SK-N-SH (cell line): Measurements from ENCODE around the gene GRM8. TPM values are rescaled to one million over a fixed set of nuclear protein-coding genes. Genes with fewer than 3 reads are reported as not detected.

Source experiments
- CTCF ChIA-PET: fragments of 300-600, 350-600 bp; formaldehyde crosslinking; extraction: SDS; loops from one replicate; lab custom pipeline; 2021; lab: Yijun Ruan, JAX
- POLR2A ChIA-PET: fragments of 350-600 bp; sonication (Branson Sonifier 250); formaldehyde crosslinking; extraction: SDS; loops from one replicate; lab custom pipeline; 2020; ENCODE audit warnings: antibody characterized with exemption, inconsistent platforms; lab: Yijun Ruan, JAX
- DNase-seq: peaks from one replicate; pipeline ENCODE4 v3.0.0; 2012
- H2AFZ ChIP-seq: fragments of 200-600 bp; sonication (generic); 2 replicates; pipeline ENCODE4 v1.8.1; 2016; ENCODE audit warnings: antibody characterized with exemption, mild to moderate bottlenecking, low read depth
- H3F3A ChIP-seq: fragments of 200-600 bp; sonication (generic); replicated peaks from 2 replicates; pipeline ENCODE3; 2016; ENCODE audit warnings: antibody characterized with exemption, mild to moderate bottlenecking; ENCODE audit not compliant: insufficient read depth
- H3K27ac ChIP-seq, 2 experiments: fragments of 200-500 bp in 1 of 2; fragments of 200-600 bp in 1 of 2; sonication (Bioruptor generic) in 1 of 2; sonication (generic), shearing (Covaris generic) in 1 of 2; 2 replicates each; pipeline versions ENCODE4 v1.5.1 to v1.6.1; 2014 to 2016; ENCODE audit warnings: low read depth in 2 of 2, inconsistent platforms in 1 of 2, low read length in 1 of 2, mild to moderate bottlenecking in 1 of 2, mixed read lengths in 1 of 2
- H3K27me3 ChIP-seq: fragments of 200-600 bp; sonication (generic), shearing (Covaris generic); 2 replicates; pipeline ENCODE4 v1.6.1; 2016; ENCODE audit warnings: mixed run types; ENCODE audit not compliant: insufficient read depth
- H3K36me3 ChIP-seq, 2 experiments: fragments of 200-500 bp in 1 of 2; fragments of 200-600 bp in 1 of 2; sonication (Bioruptor generic) in 1 of 2; sonication (generic) in 1 of 2; replicated peaks in 1 of 2; 2 replicates each; pipeline versions ENCODE3 to v1.5.1; 2014 to 2016; ENCODE audit warnings: low read length in 1 of 2, mild to moderate bottlenecking in 1 of 2; ENCODE audit not compliant: insufficient read depth in 2 of 2, control insufficient read depth in 1 of 2
- H3K4me1 ChIP-seq, 2 experiments: fragments of 200-500 bp in 1 of 2; fragments of 200-600 bp in 1 of 2; sonication (Bioruptor generic) in 1 of 2; sonication (generic), shearing (Covaris generic) in 1 of 2; 2 replicates each; pipeline versions ENCODE4 v1.5.1 to v1.6.1; 2014 to 2016; ENCODE audit warnings: low read depth in 1 of 2, low read length in 1 of 2, mixed run types in 1 of 2; ENCODE audit not compliant: insufficient read depth in 2 of 2, control insufficient read depth in 1 of 2
- H3K4me2 ChIP-seq: fragments of 200-600 bp; sonication (generic), shearing (Covaris generic); 2 replicates; pipeline ENCODE4 v1.6.1; 2017; ENCODE audit warnings: mixed run types
- H3K4me3 ChIP-seq, 2 experiments: fragments of 200-500 bp in 1 of 2; fragments of 200-600 bp in 1 of 2; sonication (Bioruptor generic) in 1 of 2; sonication (generic), shearing (Covaris generic) in 1 of 2; 2 replicates each; pipeline versions ENCODE4 v1.5.1 to v1.8.1; 2014 to 2016; ENCODE audit warnings: low read depth in 2 of 2, inconsistent platforms in 1 of 2, low read length in 1 of 2, mild to moderate bottlenecking in 1 of 2, mixed read lengths in 1 of 2, moderate library complexity in 1 of 2
- H3K79me2 ChIP-seq: fragments of 200-600 bp; sonication (generic); 2 replicates; pipeline ENCODE4 v1.8.1; 2017; ENCODE audit warnings: mild to moderate bottlenecking; ENCODE audit not compliant: insufficient read depth
- H3K9ac ChIP-seq: fragments of 200-600 bp; sonication (generic); 2 replicates; pipeline ENCODE4 v1.6.1; 2017; ENCODE audit warnings: mixed run types
- H3K9me2 ChIP-seq: fragments of 200-600 bp; sonication (generic); 2 replicates; pipeline ENCODE4 v1.6.1; 2017; ENCODE audit warnings: mixed run types
- H3K9me3 ChIP-seq: fragments of 200-600 bp; sonication (generic); 2 replicates; pipeline ENCODE4 v1.6.1; 2017; ENCODE audit warnings: mixed run types, mild to moderate bottlenecking, moderate library complexity
- H4K20me1 ChIP-seq: fragments of 200-600 bp; sonication (generic); 2 replicates; pipeline ENCODE4 v1.6.1; 2017; ENCODE audit warnings: mild to moderate bottlenecking, mixed run types; ENCODE audit not compliant: insufficient read depth
- GATA2 ChIP-seq: sonication (generic); formaldehyde crosslinking; IDR thresholded peaks from 2 replicates; pipeline ENCODE4 v1.5.0; 2020; ENCODE audit warnings: mild to moderate bottlenecking, missing genetic modification reagents
- NRF1 ChIP-seq: IDR thresholded peaks from 2 replicates; pipeline ENCODE4 v1.6.1; 2012; ENCODE audit warnings: low read depth, mild to moderate bottlenecking, low read length
- RAD21 ChIP-seq: IDR thresholded peaks from 2 replicates; pipeline ENCODE4 v1.6.1; 2012; ENCODE audit warnings: mild to moderate bottlenecking, low read length
- RCOR1 ChIP-seq: fragments of 150-350 bp; IDR thresholded peaks from 2 replicates; pipeline ENCODE4 v1.6.1; 2017; ENCODE audit warnings: antibody characterized with exemption, low read length
- TAF1 ChIP-seq: IDR thresholded peaks from 2 replicates; pipeline ENCODE4 v1.6.1; 2012; ENCODE audit warnings: low read depth, mild to moderate bottlenecking, low read length, moderate library complexity, borderline replicate concordance
- TEAD4 ChIP-seq: IDR thresholded peaks from 2 replicates; pipeline ENCODE4 v1.4.0; 2012; ENCODE audit warnings: mild to moderate bottlenecking, borderline replicate concordance; ENCODE audit not compliant: insufficient read depth
- WGBS: methylation state at CpG from one replicate; pipeline ENCODE4 v1.1.6; 2017; ENCODE audit warnings: low lambda C conversion rate; 5-methylcytosine and 5-hydroxymethylcytosine counted together
- polyA plus RNA-seq, 3 experiments: library from polyadenylated mRNA; depleted of rRNA; stranded (reverse); fragments of >200 nt; gene quantifications; 2 replicates each; pipeline ENCODE4 v1.2.3, GENCODE V29; 2012
- TF ChIP-seq, protein P1 (sequence below): IDR thresholded peaks from 2 replicates; pipeline ENCODE4 v1.6.1; 2012; ENCODE audit warnings: mild to moderate bottlenecking, low read depth, low read length, moderate library complexity
- TF ChIP-seq, protein P2 (sequence below): fragments of 200-600 bp; sonication (generic); IDR thresholded peaks from 2 replicates; pipeline ENCODE4 v1.6.1; 2017; ENCODE audit warnings: antibody characterized with exemption, mild to moderate bottlenecking, moderate library complexity
- TF ChIP-seq, protein P3 (sequence below): fragments of 150-350 bp; IDR thresholded peaks from 2 replicates; pipeline ENCODE4 v1.6.1; 2017; ENCODE audit warnings: antibody characterized with exemption, low read length, low read depth, borderline replicate concordance
- TF ChIP-seq, protein P4 (sequence below): IDR thresholded peaks from 2 replicates; pipeline ENCODE4 v1.4.0; 2012; ENCODE audit warnings: low read depth, borderline replicate concordance

Gene GRM8
- polyA plus RNA-seq, 1 of the 3 experiments (the other 2 are of a cell fraction): 0.10 TPM

GRCh38 chr7:127158659-127159058 is 94.1 kb downstream of the GRM8 start:
- H4K20me1 ChIP-seq: no peaks in the 10 kb centered on the region
- 0 out of 2 replicates have a peak, but pooled peaks cover 4% of the 10 kb centered on the region for H3K9me2 ChIP-seq
- H3K4me3 ChIP-seq: no peak overlapping the region
- TF ChIP-seq, protein P1, sequence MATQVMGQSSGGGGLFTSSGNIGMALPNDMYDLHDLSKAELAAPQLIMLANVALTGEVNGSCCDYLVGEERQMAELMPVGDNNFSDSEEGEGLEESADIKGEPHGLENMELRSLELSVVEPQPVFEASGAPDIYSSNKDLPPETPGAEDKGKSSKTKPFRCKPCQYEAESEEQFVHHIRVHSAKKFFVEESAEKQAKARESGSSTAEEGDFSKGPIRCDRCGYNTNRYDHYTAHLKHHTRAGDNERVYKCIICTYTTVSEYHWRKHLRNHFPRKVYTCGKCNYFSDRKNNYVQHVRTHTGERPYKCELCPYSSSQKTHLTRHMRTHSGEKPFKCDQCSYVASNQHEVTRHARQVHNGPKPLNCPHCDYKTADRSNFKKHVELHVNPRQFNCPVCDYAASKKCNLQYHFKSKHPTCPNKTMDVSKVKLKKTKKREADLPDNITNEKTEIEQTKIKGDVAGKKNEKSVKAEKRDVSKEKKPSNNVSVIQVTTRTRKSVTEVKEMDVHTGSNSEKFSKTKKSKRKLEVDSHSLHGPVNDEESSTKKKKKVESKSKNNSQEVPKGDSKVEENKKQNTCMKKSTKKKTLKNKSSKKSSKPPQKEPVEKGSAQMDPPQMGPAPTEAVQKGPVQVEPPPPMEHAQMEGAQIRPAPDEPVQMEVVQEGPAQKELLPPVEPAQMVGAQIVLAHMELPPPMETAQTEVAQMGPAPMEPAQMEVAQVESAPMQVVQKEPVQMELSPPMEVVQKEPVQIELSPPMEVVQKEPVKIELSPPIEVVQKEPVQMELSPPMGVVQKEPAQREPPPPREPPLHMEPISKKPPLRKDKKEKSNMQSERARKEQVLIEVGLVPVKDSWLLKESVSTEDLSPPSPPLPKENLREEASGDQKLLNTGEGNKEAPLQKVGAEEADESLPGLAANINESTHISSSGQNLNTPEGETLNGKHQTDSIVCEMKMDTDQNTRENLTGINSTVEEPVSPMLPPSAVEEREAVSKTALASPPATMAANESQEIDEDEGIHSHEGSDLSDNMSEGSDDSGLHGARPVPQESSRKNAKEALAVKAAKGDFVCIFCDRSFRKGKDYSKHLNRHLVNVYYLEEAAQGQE: no peak
- TF ChIP-seq, protein P2, sequence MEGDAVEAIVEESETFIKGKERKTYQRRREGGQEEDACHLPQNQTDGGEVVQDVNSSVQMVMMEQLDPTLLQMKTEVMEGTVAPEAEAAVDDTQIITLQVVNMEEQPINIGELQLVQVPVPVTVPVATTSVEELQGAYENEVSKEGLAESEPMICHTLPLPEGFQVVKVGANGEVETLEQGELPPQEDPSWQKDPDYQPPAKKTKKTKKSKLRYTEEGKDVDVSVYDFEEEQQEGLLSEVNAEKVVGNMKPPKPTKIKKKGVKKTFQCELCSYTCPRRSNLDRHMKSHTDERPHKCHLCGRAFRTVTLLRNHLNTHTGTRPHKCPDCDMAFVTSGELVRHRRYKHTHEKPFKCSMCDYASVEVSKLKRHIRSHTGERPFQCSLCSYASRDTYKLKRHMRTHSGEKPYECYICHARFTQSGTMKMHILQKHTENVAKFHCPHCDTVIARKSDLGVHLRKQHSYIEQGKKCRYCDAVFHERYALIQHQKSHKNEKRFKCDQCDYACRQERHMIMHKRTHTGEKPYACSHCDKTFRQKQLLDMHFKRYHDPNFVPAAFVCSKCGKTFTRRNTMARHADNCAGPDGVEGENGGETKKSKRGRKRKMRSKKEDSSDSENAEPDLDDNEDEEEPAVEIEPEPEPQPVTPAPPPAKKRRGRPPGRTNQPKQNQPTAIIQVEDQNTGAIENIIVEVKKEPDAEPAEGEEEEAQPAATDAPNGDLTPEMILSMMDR: peak; percentile 55
- TF ChIP-seq RAD21: peak; percentile 17; the same call in 1 of the 2 replicates
- CTCF ChIA-PET: interaction anchor here (0.5 to 1.6 kb wide), 7 partner anchors 22 to 249 kb away, joined by 3 to 5 read pairs (median 4); no protein-coding TSS in a partner anchor
- no peaks in the 10 kb centered on the region for H3K36me3 ChIP-seq
- no peak overlapping the region for H3K27ac ChIP-seq
- H3K4me1 ChIP-seq: no peaks in the 10 kb centered on the region
- no peak for DNase-seq
- H3F3A ChIP-seq: no peaks in the 10 kb centered on the region
- H3K9me3 ChIP-seq: peaks cover 5% of the 10 kb centered on the region; the same call in 1 of the 2 replicates
- no peak overlapping the region for H3K4me2 ChIP-seq
- POLR2A ChIA-PET: no interaction called here
- H3K9ac ChIP-seq: no peak overlapping the region
- WGBS: 30% methylated on average over 3 of the region's 3 CpGs
- no peak overlapping the region for H2AFZ ChIP-seq
- H3K27me3 ChIP-seq: no peaks in the 10 kb centered on the region
- no peaks in the 10 kb centered on the region for H3K79me2 ChIP-seq

GRCh38 chr7:127154958-127155357 is 97.8 kb downstream of the GRM8 start:
- Histone ChIP-seq H3K4me3 (no peak overlapping the region), H4K20me1 (no peaks in the 10 kb centered on the region), H3K9ac (no peak overlapping the region), H3K79me2 (no peaks in the 10 kb centered on the region), H3K27ac (no peak overlapping the region), H2AFZ (no peak overlapping the region), H3K4me2 (no peak overlapping the region), H3K9me3 (peaks cover 5% of the 10 kb centered on the region; the same call in 1 of the 2 replicates), H3K4me1 (no peaks in the 10 kb centered on the region), H3K9me2 (0 out of 2 replicates have a peak, but pooled peaks cover 4% of the 10 kb centered on the region), H3F3A (no peaks in the 10 kb centered on the region), H3K27me3 (no peaks in the 10 kb centered on the region), H3K36me3 (no peaks in the 10 kb centered on the region)
- 19% methylated on average over 4 of the region's 4 CpGs for WGBS
- DNase-seq: no peak
- CTCF ChIA-PET: no interaction called here
- TF ChIP-seq, protein P3, sequence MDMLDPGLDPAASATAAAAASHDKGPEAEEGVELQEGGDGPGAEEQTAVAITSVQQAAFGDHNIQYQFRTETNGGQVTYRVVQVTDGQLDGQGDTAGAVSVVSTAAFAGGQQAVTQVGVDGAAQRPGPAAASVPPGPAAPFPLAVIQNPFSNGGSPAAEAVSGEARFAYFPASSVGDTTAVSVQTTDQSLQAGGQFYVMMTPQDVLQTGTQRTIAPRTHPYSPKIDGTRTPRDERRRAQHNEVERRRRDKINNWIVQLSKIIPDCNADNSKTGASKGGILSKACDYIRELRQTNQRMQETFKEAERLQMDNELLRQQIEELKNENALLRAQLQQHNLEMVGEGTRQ: no peak
- TF ChIP-seq, protein P4, sequence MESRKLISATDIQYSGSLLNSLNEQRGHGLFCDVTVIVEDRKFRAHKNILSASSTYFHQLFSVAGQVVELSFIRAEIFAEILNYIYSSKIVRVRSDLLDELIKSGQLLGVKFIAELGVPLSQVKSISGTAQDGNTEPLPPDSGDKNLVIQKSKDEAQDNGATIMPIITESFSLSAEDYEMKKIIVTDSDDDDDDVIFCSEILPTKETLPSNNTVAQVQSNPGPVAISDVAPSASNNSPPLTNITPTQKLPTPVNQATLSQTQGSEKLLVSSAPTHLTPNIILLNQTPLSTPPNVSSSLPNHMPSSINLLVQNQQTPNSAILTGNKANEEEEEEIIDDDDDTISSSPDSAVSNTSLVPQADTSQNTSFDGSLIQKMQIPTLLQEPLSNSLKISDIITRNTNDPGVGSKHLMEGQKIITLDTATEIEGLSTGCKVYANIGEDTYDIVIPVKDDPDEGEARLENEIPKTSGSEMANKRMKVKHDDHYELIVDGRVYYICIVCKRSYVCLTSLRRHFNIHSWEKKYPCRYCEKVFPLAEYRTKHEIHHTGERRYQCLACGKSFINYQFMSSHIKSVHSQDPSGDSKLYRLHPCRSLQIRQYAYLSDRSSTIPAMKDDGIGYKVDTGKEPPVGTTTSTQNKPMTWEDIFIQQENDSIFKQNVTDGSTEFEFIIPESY: no peak
- TF ChIP-seq GATA2: no peak
- TF ChIP-seq RCOR1: no peak
- TF ChIP-seq TAF1: no peak
- no peak for TF ChIP-seq TEAD4
- TF ChIP-seq, protein P1: no peak
- TF ChIP-seq NRF1: no peak
- POLR2A ChIA-PET: no interaction called here
